Activated CD4-positive, CD25-positive, alpha-beta regulatory T cell treated with anti-CD3 and anti-CD28 coated beads, Interleukin-2, amount 50 U/mL, for 16 hours (primary cell): ENCODE measurements around the gene PHKG2.

ENCODE experiments used
- DNase-seq: peaks from one replicate; pipeline ENCODE4 v3.0.0-alpha.2; 2020; ENCODE audit warnings: low read depth, low spot score

The PHKG2 gene

GRCh38 chr16:30756781-30757100 lies 8.5 kb downstream of the PHKG2 start:
- DNase-seq: no peak

GRCh38 chr16:30757316-30757715 lies 9.1 kb downstream of the PHKG2 start:
- DNase-seq: no peak

GRCh38 chr16:30758988-30759491 lies 10.8 kb downstream of the PHKG2 start:
- no peak for DNase-seq

- DNase-seq: no peak
Observed at GRCh38 chr16:30760001-30760559, 11.9 kb downstream of the PHKG2 start.

GRCh38 chr16:30760577-30761426 lies 12.6 kb downstream of the PHKG2 start:
- DNase-seq: no peak

GRCh38 chr16:30761427-30761927 lies 13.3 kb downstream of the PHKG2 start:
- peak; percentile 14 for DNase-seq

- DNase-seq: peak; percentile 82
Observed at GRCh38 chr16:30761928-30762902, 14.0 kb downstream of the PHKG2 start, which contains the start of the genes CFAP119 and RNF40. TSS of gene CFAP119 (minus strand) at chr16:30762062. CDS start at chr16:30761748, 314 bp downstream. TSS of gene RNF40 (plus strand) at chr16:30762322. CDS start at chr16:30762546, 224 bp downstream.

GRCh38 chr16:30762991-30763725 lies 14.9 kb downstream of the PHKG2 start:
- DNase-seq: no peak

- no peak for DNase-seq
Observed at GRCh38 chr16:30764086-30764485, 15.9 kb downstream of the PHKG2 start.

- DNase-seq: no peak
Observed at GRCh38 chr16:30764816-30765465, 16.7 kb downstream of the PHKG2 start.

GRCh38 chr16:30766206-30766932 lies 18.1 kb downstream of the PHKG2 start:
- DNase-seq: no peak

GRCh38 chr16:30766933-30767284 lies 18.7 kb downstream of the PHKG2 start:
- no peak for DNase-seq

GRCh38 chr16:30767767-30768465 lies 19.7 kb downstream of the PHKG2 start:
- no peak for DNase-seq

GRCh38 chr16:30768583-30769181 lies 20.5 kb downstream of the PHKG2 start:
- DNase-seq: no peak

GRCh38 chr16:30769379-30770089 lies 21.3 kb downstream of the PHKG2 start:
- DNase-seq: no peak

- no peak for DNase-seq
Observed at GRCh38 chr16:30771726-30772125, 23.5 kb downstream of the PHKG2 start.

GRCh38 chr16:30773826-30774225 lies 25.6 kb downstream of the PHKG2 start:
- DNase-seq: no peak
